Anterior cingulate cortex (tissue), 58 donors: Measurements from ENCODE around the gene CBL.
A peak's percentile ranks its signal among the peaks of the same experiment; 100 is the strongest.

Experiments used
- DNase-seq, 58 donors: peaks; one replicate each; lab custom pipeline; 2025; lab: John Stamatoyannopoulos, UW

CBL gene

DNA sequence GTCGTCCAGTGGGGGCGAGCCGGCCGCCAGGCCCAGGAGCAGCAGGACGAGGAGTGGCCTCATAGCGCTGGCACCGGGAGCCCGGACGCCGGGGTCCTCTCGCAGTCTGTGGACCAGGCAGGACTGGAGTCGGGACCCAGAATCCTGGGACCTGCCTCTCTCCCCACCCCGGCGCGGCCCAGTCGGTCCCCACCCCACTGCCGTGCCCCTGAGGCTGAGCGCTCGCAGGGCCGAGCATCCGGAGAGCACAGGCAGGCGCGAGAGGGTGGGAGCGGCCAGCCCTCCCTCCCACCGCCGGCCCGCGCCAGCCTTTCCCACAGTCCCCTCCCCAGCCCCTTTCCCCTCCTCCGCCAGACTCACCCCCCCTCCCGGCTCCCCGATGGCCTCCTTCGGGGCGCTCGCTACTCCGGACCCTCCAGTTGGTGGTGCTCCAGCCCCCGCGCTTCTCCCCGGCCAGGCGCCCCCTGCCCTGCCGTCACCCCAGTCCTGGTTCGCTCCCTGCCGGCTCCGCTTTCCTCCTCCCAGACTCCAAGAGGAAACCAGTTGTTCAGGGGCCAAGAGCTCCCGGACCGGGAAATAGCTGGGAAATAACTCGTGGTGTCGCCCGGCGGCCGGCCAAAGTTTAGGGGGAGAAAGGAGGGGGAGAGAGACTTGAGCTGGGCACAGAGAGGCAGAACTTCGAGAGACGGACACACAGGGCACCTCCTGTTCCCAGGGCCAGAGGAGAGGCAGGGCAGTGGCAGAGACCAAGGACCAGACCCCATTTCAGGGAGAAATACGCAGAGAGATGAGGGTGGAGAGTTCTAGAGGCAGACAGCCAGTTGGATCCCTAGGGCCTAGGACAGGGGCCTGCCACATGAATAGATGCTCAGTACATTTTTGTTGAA lies 134.4 kb downstream of the CBL start, which contains the start of gene C1QTNF5:
Gene C1QTNF5 (minus strand): TSS at position 549 of the 887 bp plus-strand sequence. CDS start 486 bp downstream, at position 63.
- DNase-seq: peak in 47 of 58 donors; percentile 30 to 85 (median 62)

DNA sequence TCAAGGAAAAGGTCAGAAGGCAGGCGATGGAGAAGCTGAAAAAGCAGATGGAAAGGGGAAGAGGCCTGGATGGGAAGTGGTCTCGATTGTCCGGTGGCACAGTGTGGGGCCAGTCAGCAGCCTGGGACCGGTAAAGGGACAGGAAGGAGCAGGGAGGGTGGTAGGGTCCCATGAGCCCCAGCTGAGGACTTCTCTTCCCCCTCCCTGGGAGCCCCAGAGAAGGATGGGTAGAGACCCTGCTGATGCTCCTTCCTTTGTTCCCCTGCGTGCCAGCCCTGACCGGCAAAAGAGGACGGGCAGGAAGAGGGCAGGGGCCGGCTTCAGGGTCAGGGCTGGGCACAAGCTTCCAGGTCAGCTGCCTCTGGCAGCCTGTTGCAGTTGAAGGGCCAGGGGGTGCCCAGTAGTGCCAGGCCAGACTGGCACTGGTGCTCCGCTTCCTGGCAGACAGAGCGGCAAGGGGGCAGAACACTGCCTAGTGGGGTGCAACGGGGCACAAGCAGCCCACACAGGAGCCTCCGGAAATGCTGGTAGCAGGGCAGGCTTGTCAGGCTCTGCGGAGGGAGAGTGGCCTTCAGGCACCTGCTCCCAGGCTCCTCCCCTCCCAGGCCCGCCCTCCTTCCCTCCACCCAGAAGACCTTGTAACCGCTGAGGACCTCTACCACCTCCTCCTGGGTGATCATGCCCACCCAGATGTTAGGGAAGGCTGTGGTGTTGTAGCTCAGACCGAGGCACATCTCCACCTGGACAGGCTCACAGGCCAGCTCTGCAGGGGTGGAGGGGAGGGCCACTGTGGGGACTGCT lies 135.3 kb downstream of the CBL start:
- DNase-seq: peak in 6 of 58 donors; percentile 23 to 60 (median 34)

DNA sequence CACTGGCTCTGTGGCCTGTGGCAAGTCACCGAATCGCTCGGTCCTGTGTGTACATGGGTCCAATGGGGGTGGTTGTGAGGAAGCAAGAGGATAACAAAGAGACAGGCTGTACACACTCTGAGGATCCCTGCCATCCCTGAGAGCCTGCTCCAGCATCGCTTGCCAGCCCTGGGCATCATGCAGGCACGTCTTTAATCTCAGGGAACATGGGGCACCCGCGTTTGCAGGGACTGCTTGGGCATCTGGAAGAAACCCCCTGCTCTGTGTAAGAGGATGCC lies 135.8 kb downstream of the CBL start:
- no peak for DNase-seq

DNA sequence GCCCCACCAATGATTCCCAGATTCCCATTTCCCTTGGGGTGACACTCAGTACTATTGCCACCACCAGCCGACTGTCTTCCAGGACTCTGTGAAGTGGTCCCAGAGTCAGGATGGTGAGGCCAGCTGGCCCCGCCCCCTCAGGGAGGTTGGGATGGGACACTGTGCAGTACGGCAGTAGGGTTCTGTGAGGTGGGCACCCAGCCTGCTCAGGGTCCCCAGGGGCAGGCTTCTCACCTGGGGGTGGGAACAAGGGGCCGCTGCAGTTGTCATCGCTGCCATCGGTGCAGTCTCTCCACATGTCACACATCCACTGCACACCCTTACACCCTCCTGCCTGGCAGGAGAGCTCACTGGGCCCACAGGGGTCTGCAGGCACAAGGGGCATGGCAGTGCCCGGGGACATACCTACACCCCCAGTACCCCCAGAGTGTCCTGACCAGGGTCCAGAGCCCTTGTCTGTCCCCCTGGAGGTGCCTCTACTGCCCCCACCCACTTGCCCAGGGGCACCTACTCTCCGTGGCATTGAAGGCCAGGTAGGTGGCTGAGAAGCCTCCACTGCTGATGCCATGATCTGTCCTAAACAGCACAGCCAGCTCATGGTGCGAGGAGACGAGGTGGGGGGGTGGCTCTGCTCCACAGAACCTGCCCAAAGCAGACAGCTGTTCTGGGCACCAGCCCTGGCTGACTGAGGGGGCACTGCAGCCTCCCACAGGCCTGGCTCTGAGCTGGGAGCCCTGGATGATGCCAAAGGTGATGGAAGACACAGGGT lies 136.4 kb downstream of the CBL start:
- DNase-seq: no peak

DNA sequence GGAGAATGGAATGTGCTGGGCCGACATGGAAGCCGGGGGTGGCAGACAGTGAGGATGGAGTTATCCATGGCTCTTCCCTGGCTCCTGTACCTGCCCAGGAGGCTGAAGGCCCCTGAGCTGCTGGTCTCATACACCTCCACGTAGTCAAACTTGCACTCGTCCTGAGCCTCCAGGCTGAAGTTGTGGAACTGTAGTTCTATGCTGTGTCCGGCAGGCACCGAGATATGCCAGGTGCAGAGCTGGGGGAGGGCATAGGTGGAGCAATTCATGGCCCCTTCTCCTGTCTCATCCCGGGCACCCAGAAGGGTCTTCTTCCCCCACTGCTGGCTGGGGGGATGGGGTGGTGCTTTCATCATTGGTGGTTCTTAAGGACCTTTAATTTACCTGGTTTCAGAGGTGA lies 137.6 kb downstream of the CBL start:
- DNase-seq: no peak

DNA sequence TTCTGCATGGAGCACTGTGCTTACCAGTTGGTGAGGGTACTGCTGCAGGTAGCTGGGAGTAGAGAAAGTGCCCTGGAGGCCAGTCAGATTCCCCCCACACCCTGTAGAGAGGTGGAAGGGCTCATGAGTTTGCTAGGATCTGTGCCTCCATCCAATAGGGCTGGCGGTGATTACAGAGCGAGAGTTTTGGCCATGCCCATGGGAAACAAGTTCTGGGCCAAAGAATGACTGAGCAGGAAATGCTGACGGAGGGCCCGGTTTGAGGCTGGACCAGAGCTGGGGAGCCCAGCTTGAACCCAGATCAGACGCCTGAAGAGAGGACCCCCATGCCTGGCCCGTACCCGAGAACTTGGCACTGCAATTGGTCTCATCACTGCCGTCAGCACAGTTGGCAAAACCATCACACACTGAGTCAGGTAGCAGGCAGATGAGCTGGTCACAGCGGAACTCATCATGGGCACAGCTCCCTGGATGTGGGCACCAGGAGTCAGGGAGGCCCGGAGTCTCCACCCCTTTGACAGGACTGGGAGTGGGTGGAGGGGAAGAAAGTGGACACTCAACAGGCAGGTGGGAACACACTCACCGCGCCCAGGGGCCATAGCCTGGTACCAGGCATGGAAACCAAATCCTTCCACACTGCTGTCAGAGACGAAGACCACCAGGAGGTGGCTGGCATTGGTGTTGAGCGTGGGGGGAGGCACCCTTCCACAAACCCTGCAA lies 138.3 kb downstream of the CBL start:
- no peak for DNase-seq

DNA sequence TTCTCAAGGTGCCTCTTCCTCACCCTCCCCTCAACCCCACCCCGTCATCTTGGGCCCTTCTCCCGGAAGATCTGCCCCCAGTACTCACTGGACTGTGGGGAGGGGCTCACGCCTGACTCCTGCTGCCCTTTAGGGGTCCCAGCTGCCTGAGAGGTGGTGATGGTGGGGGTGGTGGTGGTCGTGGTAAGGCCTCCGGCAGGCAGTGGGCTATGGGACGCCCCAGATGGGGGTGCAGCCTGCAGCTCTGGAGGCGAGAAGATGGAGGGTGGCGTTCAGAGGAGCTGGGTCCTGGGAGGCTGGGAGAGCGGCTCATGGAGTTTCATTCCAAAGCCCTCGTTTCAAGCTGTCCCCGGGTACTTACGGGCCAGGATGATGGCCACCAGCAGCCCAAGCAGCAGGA lies 139.5 kb downstream of the CBL start:
- no peak for DNase-seq

DNA sequence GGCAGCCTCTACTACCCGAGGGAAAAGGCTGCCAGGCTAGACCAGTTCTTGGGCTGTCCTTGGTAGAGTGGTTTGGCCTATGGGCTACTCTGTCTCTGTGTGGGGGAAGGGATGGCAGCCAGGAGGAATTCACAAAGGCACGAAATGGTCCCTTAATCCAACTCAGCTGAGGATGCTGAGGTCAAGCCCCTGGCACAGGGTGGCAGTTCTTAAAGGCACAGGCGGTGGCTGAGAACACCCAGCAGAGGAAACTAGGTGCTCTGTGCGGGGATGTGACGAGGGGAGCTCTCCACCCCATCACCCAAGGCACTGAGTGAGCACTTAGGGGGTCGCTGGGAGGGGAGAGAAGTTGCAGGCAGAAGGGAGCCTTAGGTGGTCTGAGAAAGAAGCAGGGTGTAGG lies 140.5 kb downstream of the CBL start, which contains the start of gene MFRP:
Gene MFRP (minus strand): TSS at position 101 of the 400 bp plus-strand sequence. CDS start 192 bp downstream, outside the sequence.
- no peak for DNase-seq

DNA sequence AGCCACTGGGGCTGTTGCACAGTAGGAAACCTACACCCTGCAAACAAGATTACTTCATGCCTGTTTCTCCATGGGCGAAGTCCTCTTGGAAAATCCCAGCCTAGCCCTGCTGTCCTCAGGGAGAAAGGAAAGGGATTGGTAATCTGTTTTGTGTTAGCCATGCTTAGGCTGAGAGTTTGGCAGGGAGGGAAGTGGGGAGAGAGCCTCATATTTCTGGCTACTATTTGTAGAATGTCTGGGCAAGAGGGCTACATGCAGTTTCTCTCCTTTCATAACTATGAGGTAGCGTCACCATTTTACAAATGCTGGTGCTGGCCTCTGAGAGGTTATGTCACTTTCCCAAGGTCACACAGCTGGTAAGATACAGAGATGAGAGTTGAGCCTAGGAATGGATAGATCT lies 141.1 kb downstream of the CBL start:
- no peak for DNase-seq

DNA sequence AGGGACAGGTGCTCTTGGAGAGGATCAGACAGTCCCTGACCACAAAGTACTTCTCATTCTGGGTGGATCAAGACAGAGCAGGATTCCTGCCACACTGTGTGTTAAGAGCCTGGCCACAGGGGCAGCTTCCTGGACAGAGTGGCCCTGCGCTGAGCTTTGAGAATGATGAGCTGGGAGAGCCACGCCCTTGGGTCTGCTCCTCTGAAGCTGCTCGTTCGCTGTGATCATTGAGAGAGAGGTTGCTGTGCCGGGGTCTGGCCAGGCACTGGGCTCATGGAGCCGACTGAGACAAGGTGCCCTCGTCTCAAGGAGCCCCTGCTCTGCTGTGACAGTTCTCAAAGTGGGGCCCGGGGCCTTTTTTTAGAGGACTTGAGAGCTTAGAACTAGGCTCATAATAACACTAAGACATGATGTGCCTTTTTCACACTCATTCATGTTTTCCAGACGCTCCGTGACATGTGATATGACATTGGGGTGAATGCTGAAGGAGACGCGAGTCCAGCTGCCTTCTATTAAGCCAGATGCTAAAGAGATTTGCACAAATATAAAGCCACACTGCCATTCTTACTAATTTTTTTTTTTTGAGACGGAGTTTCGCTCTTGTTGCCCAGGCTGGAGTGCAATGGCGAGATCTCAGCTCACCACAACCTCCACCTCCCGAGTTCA lies 141.9 kb downstream of the CBL start:
- no peak for DNase-seq

DNA sequence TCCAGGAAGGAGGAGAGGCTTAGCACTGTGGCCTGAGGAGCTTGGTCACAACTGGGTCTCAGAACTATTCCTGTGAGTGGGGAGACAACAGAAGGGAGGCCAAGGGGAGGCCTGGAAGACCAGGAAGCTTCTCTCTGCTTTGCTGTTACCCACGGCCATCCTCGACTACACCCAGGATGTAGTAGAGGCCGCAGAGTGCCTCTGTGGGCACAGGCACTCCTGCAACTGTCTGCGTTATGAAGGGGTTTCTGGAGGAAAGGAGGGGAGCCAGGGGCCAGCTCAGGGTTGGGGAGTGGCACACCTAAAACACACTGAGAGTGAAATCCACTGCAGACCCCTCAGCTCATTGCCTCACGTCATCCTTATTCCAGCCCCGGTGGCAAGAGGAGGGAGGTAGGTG lies 144.2 kb downstream of the CBL start:
- no peak for DNase-seq

DNA sequence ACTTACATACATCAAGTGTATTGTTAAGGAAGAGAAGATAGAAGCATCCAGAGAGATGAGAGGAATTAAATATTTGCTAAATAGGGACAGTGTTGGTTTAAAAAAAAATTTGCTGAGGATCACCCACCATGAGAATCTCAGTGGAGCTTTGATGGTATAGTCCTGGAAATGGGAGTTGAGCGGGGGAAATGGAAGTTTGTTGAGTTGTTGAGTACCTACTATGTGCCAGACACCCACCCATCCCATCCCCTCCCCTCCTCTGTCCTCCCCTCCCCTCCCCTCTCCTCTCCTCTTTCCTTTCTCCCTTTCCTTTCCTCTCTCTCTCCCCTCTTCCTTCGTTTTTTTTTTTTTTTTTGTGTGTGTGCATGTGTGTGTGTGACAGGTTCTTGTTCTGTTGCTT lies 145.1 kb downstream of the CBL start:
- DNase-seq: no peak

DNA sequence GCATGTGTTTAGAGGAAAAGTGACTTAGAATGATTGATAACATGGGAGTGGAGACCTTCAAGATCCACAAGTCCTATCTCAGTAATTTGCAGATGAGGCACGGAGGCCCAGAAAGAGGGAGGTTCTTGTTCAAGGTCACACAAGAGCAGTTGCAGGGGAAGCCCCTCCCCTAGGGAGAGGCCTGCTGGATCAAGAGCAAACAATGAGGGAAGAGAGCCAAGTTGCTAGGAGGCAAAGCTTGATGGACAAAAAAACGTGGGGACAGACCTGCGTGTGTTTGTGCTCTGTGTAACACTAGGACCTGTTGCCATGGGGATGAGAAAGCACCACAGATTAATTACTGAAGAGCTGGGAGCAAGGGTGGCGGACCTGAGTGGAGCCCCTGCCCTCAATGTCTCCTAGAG lies 146.7 kb downstream of the CBL start:
- DNase-seq: peak in 7 of 58 donors; percentile 28 to 65 (median 47)

DNA sequence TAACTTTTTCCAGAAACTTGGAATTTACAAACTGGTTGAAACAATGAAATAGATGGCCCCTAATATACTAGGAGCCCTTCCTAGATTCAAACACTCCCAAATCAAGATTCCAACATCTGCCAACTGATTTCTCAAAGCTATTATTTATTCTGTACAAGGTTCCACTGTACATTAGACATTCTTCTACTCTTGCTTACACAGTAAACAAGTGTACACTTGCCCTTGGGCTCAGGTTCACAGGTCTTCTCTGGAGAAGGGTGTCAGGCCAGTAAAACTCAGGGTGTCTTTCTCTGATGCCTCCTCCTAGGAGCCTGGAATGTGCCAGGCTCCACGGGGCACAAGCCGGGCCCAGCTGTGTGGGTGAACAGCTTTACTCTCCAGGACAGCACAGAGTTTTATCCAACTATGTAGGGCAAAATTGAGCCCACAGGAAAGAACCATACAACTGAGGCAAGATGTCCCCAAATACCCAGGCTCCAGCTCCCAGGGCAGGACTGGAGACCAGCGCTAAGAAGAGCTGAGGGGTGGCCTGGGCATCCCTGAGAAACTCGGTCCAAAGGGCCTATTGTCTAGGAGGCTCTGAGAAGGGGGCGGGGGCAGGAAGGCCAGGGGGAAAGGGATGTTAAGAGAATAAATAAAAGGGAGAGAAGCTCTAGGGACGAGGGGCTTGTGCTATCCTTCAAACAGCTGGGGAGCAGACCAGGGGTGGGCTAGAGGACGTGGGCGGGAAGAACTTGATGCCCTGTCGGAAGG lies 149.1 kb downstream of the CBL start:
- DNase-seq: no peak

DNA sequence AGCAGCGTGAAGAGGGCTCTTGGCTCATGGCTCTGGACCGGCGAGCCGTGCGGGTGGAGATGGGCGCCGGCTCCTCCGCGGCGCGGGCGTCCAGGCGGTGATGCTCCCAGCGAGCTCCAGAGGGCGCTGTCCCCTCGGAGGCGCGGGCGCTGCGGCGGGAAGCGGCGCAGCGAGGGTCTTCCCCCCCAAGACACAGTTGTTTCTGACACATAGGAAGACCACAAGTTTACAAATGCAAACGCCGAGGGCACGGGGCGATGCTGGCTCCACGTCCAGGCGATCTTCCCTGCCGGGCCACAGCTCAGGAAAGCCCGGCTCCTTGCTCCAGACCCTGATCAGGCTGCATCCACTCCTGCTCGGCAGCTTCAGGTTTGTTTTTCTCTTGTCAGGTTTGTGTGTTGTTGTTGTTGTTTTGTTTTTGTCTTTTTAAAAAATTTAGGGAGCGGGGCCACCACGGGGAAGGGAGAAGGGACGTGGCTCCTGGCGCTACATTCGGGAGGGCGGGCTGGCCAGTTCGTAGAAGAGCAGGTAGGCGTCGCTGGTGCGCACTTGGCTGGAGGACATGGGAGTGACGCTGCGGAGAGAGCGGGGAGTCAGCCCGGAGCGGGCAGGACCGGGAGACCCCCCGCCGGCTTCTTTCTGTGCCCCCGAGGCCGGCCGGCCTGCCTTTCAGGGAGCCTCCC lies 150.4 kb downstream of the CBL start:
- DNase-seq: peak in 50 of 58 donors; percentile 13 to 78 (median 58)

DNA sequence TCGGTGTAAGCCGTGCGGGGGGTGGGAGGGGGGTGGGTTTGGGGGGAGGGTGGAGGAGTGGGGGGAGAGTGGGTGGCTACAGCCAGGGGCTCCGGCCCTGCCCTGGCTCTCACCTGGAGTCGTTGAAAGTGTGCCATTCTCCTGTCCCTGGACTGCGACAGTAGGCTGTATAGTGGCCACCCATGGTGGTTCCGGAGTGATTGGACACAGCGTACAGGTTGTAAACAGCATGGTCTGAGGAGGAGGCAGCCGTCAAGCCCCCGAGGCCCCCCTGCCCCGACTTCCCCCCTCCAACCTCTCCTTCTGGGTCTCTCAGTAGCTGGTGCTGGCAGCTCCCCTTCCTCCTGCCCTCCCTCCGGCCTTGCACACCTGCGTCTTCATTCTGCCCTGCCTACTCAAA lies 150.9 kb downstream of the CBL start:
- no peak for DNase-seq
